Liver (tissue), 9 donors: ENCODE measurements around the gene CXCR6. TPM values are rescaled to one million over a fixed set of nuclear protein-coding genes. Genes with fewer than 3 reads are reported as not detected.

ENCODE experiments used
- DNase-seq: peaks from one replicate; pipeline ENCODE4 v3.0.0-alpha.2; 2017; ENCODE audit warnings: low spot score
- H3K27ac ChIP-seq, 2 donors: one replicate each; pipeline ENCODE4 v1.7.0; 2013; ENCODE audit warnings: inconsistent platforms in 2 of 2, low read length in 2 of 2, control low read depth in 1 of 2, low read depth in 1 of 2, mild to moderate bottlenecking in 1 of 2
- H3K27me3 ChIP-seq, 4 donors: one replicate each; pipeline versions ENCODE4 v1.6.1 to v1.7.0; 2013; ENCODE audit warnings: low read length in 3 of 4, inconsistent platforms in 1 of 4, mild to moderate bottlenecking in 1 of 4, moderate library complexity in 1 of 4; ENCODE audit not compliant: control insufficient read depth in 4 of 4, insufficient read depth in 4 of 4
- H3K36me3 ChIP-seq, 4 donors: one replicate each; pipeline versions ENCODE4 v1.6.1 to v1.7.0; 2013; ENCODE audit warnings: low read length in 3 of 4, mild to moderate bottlenecking in 3 of 4, low read depth in 1 of 4, moderate library complexity in 1 of 4; ENCODE audit not compliant: control insufficient read depth in 4 of 4, insufficient read depth in 3 of 4
- H3K4me1 ChIP-seq, 4 donors: one replicate each; pipeline versions ENCODE4 v1.6.1 to v1.7.0; 2013; ENCODE audit warnings: low read length in 3 of 4, mild to moderate bottlenecking in 3 of 4, moderate library complexity in 1 of 4; ENCODE audit not compliant: control insufficient read depth in 4 of 4, insufficient read depth in 4 of 4
- H3K4me3 ChIP-seq, 3 donors: one replicate each; pipeline versions ENCODE4 v1.6.1 to v1.7.0; 2013; ENCODE audit warnings: low read length in 3 of 3, control low read depth in 1 of 3, low read depth in 1 of 3, mild to moderate bottlenecking in 1 of 3
- H3K9ac ChIP-seq, 2 donors: one replicate each; pipeline ENCODE4 v1.7.0; 2013; ENCODE audit warnings: low read length in 2 of 2, mild to moderate bottlenecking in 2 of 2, moderate library complexity in 2 of 2, control low read depth in 1 of 2, low read depth in 1 of 2
- H3K9me3 ChIP-seq, 4 donors: one replicate each; pipeline versions ENCODE4 v1.6.1 to v1.7.0; 2013; ENCODE audit warnings: low read length in 3 of 4; ENCODE audit not compliant: control insufficient read depth in 4 of 4
- EGR1 ChIP-seq, 2 donors: IDR thresholded peaks; 2 replicates each; pipeline ENCODE4 v1.6.1; 2016 to 2018; ENCODE audit warnings: antibody characterized with exemption in 2 of 2, low read depth in 2 of 2
- FOXA1 ChIP-seq: IDR thresholded peaks from 2 replicates; pipeline ENCODE4 v1.6.1; 2016; ENCODE audit warnings: antibody characterized with exemption
- FOXA2 ChIP-seq: IDR thresholded peaks from 2 replicates; pipeline ENCODE4 v1.6.1; 2016; ENCODE audit warnings: antibody characterized with exemption
- GABPA ChIP-seq, 2 donors: IDR thresholded peaks in 1 of 2; conservative IDR thresholded peaks in 1 of 2; 2 replicates each; pipeline ENCODE4 v1.6.1; 2016; ENCODE audit warnings: antibody characterized with exemption in 2 of 2, mild to moderate bottlenecking in 1 of 2, moderate library complexity in 1 of 2
- HNF4A ChIP-seq, 2 donors: conservative IDR thresholded peaks; 2 replicates each; pipeline ENCODE4 v1.6.1; 2016; ENCODE audit warnings: antibody characterized with exemption in 2 of 2, mild to moderate bottlenecking in 2 of 2
- HNF4G ChIP-seq: IDR thresholded peaks from 2 replicates; pipeline ENCODE4 v1.6.1; 2016; ENCODE audit warnings: antibody characterized with exemption
- JUND ChIP-seq, 2 donors: IDR thresholded peaks; 2 replicates each; pipeline ENCODE4 v1.6.1; 2016; ENCODE audit warnings: antibody characterized with exemption in 2 of 2
- NR2F2 ChIP-seq: IDR thresholded peaks from 2 replicates; pipeline ENCODE4 v1.6.1; 2016; ENCODE audit warnings: antibody characterized with exemption
- RXRA ChIP-seq, 2 donors: IDR thresholded peaks; 2 replicates each; pipeline ENCODE4 v1.6.1; 2017 to 2018; ENCODE audit warnings: antibody characterized with exemption in 2 of 2, mild to moderate bottlenecking in 1 of 2
- SP1 ChIP-seq: IDR thresholded peaks from 2 replicates; pipeline ENCODE4 v1.6.1; 2018; ENCODE audit warnings: antibody characterized with exemption, mild to moderate bottlenecking
- YY1 ChIP-seq: IDR thresholded peaks from 2 replicates; pipeline ENCODE4 v1.6.1; 2016; ENCODE audit warnings: antibody characterized with exemption, mild to moderate bottlenecking
- WGBS: extraction: QIAGEN DNeasy Blood & Tissue Kit; methylation state at CpG from one replicate; pipeline ENCODE4 v1.1.7; 2013; 5-methylcytosine and 5-hydroxymethylcytosine counted together
- polyA plus RNA-seq, 2 donors: library from polyadenylated mRNA; stranded (reverse) in 1 of 2; unstranded in 1 of 2; fragments of 200-250 nt in 1 of 2; fragments of >200 nt in 1 of 2; fragmentation: Nextera tagmentation in 1 of 2; extraction: Ambion mirVana in 1 of 2; gene quantifications; one replicate each; pipeline versions ENCODE4 v1.2.1 to v1.2.3, GENCODE V29; 2013 to 2015
- total RNA-seq, 2 donors: library from RNA; depleted of rRNA; stranded (reverse); fragments of >200 nt; gene quantifications; one replicate each; pipeline ENCODE4 v1.2.3, GENCODE V29; 2014
- TF ChIP-seq, protein P1 (sequence below): IDR thresholded peaks from 2 replicates; pipeline ENCODE4 v1.6.1; 2016; ENCODE audit warnings: antibody characterized with exemption, mild to moderate bottlenecking
- TF ChIP-seq, protein P2 (sequence below): IDR thresholded peaks from 2 replicates; pipeline ENCODE4 v1.6.1; 2016; ENCODE audit warnings: antibody characterized with exemption
- TF ChIP-seq, protein P3 (sequence below): fragments of 150-350 bp; IDR thresholded peaks from 2 replicates; pipeline ENCODE4 v1.5.1; 2017; ENCODE audit warnings: improper control_type of control experiment, low read depth, low read length; ENCODE audit not compliant: missing input control
- TF ChIP-seq, protein P4 (sequence below): IDR thresholded peaks from 2 replicates; pipeline ENCODE4 v1.6.1; 2016; ENCODE audit warnings: antibody characterized with exemption
- TF ChIP-seq, protein P5 (sequence below): IDR thresholded peaks from 2 replicates; pipeline ENCODE4 v1.6.1; 2016; ENCODE audit warnings: antibody characterized with exemption
- donor health status: healthy.
- donor health status: healthy.
- donor health status: healthy.
- donor health status: healthy.
- donor health status: healthy.

CXCR6 gene
- total and polyA plus RNA-seq, 4 donors = 0.60 to 2.9 (median 0.96) TPM

DNA sequence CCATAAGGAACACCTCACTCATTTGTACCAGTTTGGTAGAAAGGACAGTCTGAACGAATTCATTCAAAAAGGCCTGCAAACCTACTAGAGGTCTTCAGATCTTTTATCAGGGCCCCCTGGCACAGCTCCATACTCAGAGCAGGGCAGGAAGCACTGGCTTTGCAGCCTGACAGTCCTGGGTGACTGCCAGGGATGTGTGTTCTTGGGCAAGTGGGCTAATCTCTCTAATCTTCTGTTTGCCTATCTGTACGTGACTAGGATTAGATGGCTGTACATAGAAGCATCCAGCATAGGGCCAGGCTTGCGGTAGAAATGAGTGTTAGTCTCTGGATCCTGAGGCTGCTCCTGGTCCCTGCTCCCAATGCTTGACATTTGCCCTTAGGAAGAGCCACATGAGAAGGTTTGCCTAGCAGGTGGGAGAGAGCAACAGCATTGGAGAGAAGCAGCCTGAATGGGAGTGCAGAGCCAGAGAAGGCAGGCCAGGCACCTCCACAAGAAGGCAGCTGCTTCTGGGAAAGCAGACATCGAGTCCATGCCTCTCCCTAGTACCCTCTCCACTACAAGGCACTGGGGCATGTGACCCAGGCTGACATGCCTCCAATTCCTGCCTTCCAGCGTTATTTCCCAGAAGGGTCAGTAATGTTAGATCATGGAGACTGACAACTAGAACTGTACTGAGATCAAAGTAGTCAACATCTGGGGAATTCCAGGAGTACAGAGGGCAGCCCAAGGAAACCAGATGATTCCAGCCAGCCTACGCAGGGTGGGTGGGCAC lies 1.0 kb upstream of the CXCR6 start:
- Histone ChIP-seq H3K36me3 (peaks cover 0 to 22% (median 7%) of the 10 kb centered on the region in 4 donors), H3K27me3 (no peaks in the 10 kb centered on the region), H3K4me3 (no peak overlapping the region), H3K4me1 (no peaks in the 10 kb centered on the region), H3K27ac (no peak overlapping the region), H3K9me3 (no peaks in the 10 kb centered on the region), H3K9ac (no peak overlapping the region)
- TF ChIP-seq FOXA1 (no peak), HNF4G (no peak), NR2F2 (no peak), SP1 (no peak), EGR1 (IDR thresholded peaks at IDR 0.05; ENCODE audit: low read depth in 2 of 2) (no peak), GABPA (IDR thresholded peaks at IDR 0.05 in 1 of 2, conservative IDR thresholded peaks at IDR 0.05 in 1 of 2) (no peak), FOXA2 (no peak), JUND (IDR thresholded peaks at IDR 0.05) (no peak), RXRA (IDR thresholded peaks at IDR 0.05) (no peak), YY1 (no peak), HNF4A (conservative IDR thresholded peaks at IDR 0.05) (no peak)
- TF ChIP-seq, protein P1, sequence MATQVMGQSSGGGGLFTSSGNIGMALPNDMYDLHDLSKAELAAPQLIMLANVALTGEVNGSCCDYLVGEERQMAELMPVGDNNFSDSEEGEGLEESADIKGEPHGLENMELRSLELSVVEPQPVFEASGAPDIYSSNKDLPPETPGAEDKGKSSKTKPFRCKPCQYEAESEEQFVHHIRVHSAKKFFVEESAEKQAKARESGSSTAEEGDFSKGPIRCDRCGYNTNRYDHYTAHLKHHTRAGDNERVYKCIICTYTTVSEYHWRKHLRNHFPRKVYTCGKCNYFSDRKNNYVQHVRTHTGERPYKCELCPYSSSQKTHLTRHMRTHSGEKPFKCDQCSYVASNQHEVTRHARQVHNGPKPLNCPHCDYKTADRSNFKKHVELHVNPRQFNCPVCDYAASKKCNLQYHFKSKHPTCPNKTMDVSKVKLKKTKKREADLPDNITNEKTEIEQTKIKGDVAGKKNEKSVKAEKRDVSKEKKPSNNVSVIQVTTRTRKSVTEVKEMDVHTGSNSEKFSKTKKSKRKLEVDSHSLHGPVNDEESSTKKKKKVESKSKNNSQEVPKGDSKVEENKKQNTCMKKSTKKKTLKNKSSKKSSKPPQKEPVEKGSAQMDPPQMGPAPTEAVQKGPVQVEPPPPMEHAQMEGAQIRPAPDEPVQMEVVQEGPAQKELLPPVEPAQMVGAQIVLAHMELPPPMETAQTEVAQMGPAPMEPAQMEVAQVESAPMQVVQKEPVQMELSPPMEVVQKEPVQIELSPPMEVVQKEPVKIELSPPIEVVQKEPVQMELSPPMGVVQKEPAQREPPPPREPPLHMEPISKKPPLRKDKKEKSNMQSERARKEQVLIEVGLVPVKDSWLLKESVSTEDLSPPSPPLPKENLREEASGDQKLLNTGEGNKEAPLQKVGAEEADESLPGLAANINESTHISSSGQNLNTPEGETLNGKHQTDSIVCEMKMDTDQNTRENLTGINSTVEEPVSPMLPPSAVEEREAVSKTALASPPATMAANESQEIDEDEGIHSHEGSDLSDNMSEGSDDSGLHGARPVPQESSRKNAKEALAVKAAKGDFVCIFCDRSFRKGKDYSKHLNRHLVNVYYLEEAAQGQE = no peak
- TF ChIP-seq, protein P2, sequence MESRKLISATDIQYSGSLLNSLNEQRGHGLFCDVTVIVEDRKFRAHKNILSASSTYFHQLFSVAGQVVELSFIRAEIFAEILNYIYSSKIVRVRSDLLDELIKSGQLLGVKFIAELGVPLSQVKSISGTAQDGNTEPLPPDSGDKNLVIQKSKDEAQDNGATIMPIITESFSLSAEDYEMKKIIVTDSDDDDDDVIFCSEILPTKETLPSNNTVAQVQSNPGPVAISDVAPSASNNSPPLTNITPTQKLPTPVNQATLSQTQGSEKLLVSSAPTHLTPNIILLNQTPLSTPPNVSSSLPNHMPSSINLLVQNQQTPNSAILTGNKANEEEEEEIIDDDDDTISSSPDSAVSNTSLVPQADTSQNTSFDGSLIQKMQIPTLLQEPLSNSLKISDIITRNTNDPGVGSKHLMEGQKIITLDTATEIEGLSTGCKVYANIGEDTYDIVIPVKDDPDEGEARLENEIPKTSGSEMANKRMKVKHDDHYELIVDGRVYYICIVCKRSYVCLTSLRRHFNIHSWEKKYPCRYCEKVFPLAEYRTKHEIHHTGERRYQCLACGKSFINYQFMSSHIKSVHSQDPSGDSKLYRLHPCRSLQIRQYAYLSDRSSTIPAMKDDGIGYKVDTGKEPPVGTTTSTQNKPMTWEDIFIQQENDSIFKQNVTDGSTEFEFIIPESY = no peak
- TF ChIP-seq, protein P3, sequence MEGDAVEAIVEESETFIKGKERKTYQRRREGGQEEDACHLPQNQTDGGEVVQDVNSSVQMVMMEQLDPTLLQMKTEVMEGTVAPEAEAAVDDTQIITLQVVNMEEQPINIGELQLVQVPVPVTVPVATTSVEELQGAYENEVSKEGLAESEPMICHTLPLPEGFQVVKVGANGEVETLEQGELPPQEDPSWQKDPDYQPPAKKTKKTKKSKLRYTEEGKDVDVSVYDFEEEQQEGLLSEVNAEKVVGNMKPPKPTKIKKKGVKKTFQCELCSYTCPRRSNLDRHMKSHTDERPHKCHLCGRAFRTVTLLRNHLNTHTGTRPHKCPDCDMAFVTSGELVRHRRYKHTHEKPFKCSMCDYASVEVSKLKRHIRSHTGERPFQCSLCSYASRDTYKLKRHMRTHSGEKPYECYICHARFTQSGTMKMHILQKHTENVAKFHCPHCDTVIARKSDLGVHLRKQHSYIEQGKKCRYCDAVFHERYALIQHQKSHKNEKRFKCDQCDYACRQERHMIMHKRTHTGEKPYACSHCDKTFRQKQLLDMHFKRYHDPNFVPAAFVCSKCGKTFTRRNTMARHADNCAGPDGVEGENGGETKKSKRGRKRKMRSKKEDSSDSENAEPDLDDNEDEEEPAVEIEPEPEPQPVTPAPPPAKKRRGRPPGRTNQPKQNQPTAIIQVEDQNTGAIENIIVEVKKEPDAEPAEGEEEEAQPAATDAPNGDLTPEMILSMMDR = no peak
- TF ChIP-seq, protein P4, sequence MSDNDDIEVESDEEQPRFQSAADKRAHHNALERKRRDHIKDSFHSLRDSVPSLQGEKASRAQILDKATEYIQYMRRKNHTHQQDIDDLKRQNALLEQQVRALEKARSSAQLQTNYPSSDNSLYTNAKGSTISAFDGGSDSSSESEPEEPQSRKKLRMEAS = no peak
- TF ChIP-seq, protein P5, sequence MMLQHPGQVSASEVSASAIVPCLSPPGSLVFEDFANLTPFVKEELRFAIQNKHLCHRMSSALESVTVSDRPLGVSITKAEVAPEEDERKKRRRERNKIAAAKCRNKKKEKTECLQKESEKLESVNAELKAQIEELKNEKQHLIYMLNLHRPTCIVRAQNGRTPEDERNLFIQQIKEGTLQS = no peak
- no peak for DNase-seq
- WGBS = 52% methylated on average over 6 of the region's 6 CpGs
